ENCODE data around the gene SLC43A3.

SLC43A3 gene

GRCh38 chr11:57426929-57427726 is at the start of gene SLC43A3:
Gene SLC43A3 (minus strand): TSS chr11:57427121. CDS start chr11:57426172, 949 bp downstream.
- DNase-seq = peak; percentile 96

DNA sequence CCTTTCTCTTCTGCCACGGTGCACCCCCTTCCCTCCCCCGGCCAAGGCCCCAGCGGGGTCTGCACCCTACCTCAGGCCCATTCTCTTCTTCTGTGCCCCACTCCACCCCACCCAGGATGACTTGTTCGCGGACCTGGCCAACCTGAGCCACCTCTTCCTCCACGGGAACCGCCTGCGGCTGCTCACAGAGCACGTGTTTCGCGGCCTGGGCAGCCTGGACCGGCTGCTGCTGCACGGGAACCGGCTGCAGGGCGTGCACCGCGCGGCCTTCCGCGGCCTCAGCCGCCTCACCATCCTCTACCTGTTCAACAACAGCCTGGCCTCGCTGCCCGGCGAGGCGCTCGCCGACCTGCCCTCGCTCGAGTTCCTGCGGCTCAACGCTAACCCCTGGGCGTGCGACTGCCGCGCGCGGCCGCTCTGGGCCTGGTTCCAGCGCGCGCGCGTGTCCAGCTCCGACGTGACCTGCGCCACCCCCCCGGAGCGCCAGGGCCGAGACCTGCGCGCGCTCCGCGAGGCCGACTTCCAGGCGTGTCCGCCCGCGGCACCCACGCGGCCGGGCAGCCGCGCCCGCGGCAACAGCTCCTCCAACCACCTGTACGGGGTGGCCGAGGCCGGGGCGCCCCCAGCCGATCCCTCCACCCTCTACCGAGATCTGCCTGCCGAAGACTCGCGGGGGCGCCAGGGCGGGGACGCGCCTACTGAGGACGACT is 49.3 kb upstream of the SLC43A3 start:
- DNase-seq = peak; percentile 57

GRCh38 chr11:57475671-57476046 is 48.7 kb upstream of the SLC43A3 start:
- no peak for DNase-seq

- no peak for DNase-seq
Measured at GRCh38 chr11:57475191-57475590, 48.3 kb upstream of the SLC43A3 start.

DNA sequence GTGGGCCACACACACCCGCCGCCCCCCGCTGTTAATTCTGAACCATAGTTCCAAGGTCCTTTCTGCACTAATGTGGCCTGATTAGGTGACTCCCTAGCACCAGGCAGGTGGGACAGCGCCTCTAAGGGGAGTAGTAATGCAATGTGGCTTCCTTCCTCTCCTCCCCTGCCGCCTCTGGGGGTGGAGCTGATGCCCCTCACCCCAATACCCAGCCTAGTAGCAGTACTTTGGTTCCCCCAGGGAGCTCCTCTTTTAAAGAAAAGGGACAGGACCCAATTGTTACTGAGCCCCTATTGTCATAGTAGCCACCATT is 47.8 kb upstream of the SLC43A3 start:
- DNase-seq = no peak

DNA sequence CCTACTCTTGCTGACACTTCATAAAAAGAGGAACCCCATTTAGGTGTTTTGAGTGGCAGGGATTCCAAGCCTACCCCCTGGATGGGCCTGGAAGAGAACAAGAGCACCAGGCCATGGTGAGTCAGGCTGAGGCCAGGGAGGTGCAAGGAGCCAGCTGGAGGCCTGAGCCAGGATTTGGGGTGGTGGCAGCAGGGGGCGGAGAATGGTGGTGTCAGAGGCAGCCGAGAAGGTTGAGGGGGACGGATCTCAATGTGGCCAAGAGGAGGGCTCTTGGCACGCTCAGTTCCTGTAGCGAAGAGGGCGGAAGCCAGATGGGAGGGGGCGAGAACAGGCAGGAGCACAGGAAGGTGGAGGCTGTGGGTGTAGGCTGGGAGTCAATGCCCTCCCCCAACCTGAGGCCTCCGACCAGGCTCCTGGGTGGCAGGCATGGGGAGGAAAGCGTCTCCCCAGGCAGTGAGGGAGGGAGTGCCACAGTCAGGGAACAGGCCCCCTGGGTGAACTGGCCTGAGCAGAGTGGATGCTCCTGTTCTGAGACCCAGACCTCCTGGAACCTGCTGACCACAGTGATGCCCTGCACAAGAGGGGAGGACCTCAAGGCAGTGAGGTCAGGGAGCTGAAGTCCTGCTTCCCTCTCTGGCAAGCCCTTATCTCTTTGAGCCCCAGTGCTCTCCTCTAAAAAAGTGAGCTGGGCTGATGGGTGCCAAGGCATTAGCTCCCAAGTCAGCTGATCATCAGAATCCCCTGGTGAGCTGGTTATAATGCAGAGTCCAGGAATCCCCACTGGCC is 47.3 kb upstream of the SLC43A3 start:
- peak; percentile 91 for DNase-seq

DNA sequence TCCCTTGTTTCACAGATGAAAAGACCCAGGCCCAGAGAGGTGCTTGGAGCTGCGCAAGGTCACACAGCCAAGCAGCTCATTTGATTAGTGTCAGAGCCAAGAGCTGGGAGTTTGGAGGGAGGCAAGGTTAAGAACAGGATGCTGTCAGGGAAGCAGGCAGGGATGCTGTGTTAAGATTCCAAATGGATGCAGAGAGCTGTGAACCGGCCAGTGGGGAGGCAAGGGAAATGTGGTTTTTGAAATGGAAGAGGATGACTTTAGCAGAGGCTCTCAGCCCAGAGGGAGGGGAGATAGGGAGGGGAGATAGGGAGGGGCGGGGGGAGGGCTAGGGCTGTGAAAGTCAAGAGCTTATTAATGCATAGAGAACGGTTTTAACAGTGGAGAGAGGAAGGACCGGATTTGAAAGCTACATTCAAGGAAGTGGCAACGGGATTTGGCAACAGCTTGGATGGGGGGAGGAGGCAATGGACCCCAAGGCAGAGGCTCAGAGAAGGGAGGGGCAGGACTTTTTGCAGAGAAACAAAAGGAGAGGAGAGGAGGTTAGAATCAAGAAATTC is 46.4 kb upstream of the SLC43A3 start:
- DNase-seq = peak; percentile 85

DNA sequence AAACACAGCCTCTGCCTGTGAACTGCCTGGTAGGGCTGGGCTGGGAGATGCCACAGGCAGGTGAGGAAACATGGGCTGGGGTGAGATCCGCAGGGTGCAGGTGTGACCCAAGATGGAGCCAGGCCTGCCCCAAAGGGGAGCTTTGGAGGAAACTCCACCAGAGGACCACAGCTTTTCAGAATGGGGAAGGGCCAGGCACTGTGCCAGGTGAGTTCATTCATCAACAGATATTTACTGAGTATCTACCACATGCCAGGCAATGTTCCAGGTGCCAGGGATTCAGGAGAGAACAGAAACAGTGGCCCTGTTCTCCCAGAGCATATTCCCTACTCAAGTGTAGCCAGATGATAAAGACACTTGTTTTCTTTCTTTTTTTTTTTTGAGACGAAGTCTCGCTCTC is 44.6 kb upstream of the SLC43A3 start:
- DNase-seq = no peak

- no peak for DNase-seq
Measured at GRCh38 chr11:57469268-57469667, 42.3 kb upstream of the SLC43A3 start.

DNA sequence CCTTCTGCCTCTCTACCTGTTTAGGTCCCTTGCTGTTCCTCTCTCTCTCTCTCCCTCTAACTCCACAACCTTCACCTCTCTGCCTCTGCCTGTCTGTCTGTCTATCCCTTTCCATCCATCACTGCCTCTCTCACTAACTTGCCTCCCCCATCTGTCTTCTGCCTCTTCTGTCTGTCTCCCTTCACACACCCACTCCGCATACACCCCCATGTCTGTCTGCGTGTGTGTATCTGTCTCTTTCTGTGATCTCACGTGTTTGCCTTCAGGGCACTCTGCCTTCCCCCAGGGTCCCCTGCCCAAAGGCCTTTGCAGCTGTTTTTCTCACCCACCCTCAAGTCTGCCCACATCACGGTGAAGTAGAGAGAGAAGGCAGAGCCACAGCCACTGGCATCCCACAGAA is 41.4 kb upstream of the SLC43A3 start:
- DNase-seq = no peak

- DNase-seq = no peak
Measured at GRCh38 chr11:57467508-57468157, 40.7 kb upstream of the SLC43A3 start.

- peak; percentile 58 for DNase-seq
Measured at GRCh38 chr11:57466680-57467079, 39.8 kb upstream of the SLC43A3 start.

- DNase-seq = no peak
Measured at GRCh38 chr11:57464539-57465181, 37.7 kb upstream of the SLC43A3 start.

DNA sequence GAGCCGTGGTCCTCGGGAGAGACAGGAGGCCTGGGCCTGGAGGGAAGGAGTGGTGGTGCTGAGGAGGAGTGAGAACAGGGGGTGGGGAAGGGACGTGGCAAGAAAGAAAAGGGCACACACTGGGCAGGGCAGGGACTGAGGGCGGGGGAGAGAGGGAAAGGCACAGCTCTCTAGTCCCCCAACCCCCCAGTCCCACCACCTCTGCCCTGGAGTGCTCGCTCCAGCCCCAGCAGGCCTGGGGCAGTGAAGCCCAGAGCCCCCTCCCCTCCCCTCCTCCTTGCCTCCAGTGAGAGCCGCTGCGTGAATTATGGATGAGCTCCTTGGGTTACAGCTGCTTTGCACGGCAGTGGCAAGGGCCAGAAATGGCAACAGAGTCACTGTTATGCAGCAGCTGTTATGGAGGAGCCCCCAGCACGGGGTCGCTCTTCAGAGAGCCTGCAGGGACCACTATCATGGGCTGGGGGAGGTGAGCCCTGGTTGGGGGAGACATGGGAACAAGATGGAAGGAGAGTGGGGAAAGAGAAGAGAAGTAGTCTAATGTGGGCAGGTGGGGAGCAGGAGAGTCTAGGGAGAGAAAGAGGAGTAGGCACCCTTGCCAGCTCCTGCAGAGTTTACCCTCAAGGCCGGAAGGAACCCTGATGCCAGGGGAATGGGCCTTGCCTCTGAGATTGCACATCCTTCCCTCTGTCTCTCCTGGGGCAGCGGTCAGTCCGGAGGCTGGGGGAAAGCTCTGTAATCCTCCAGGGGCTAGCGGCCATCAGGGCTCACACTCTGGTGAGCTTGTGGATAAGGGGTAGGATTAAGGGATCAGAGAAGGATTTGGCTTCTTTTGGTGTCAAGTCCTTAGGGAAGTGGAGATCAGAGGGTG is 37.0 kb upstream of the SLC43A3 start:
- DNase-seq = no peak

DNA sequence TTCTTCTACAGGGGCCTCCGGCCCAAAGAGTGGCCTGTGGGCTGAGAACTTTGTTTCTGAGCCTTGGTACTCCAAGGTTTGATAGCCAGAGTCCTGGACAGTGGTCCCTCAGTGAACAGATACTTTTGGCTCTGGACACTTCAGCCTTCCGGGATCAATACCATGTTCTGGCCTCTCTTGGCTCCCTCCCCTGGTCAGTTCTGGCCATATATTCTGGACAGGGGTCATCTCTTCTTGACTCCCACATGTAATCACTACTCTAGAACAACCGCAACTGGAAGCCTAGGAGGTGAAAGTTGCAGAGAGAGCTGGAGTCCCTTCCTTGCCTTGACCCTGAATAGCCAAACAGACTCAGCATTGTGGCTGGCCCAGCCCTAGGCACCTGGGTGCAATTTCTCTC is 35.7 kb upstream of the SLC43A3 start:
- no peak for DNase-seq

GRCh38 chr11:57461841-57462489 is 35.0 kb upstream of the SLC43A3 start:
- DNase-seq = no peak

DNA sequence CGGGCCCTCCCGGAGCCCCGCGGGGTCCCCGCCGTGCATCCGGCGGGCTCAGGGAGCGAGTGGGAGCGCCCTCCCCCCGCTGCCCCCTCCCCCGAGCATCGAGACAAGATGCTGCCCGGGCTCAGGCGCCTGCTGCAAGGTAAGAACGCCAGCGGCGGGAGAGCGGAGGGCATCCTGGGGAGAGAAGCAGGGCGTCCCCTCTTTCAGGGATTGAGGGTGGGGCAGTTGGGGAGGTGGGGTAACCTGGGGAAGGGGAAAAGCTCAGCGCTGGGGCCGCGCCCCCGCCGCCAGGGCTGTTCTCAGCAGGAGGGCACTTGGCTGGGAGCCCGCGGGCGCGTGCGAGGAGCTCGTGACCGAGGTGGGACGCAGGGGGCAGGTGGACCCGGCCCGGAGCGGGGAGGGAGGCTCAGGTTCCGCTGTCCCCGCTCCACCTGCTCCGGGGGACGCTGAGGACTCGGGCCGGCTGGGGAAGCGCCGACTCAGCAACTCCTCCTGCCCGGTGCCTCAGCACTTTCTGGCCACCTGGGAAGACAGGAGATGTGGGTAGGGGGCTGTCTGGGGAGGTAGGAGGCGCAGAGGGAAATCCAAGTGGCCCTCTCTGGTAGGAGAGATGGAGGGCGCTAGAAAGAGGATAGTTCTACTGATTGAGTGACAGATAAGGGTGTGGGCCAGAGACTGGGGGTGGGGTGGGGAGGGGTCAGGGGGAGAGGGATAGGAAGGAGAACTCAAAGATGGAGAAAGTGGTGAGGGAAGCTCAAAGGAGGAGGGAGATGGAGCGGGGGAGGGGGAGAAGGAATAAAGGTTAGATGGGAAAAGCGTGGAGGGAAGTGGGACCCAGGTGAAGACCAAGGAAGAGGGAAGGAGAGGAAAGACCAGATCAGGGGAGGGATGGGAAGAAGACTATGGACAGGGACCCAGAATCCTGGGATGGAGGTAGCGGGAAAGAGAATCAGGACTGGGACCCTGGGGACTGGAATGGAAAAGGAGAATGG is 34.1 kb upstream of the SLC43A3 start:
- no peak for DNase-seq

GRCh38 chr11:57460022-57460757 is 33.3 kb upstream of the SLC43A3 start, which contains the start of gene RTN4RL2:
Gene RTN4RL2 (plus strand): TSS chr11:57460528. CDS start chr11:57460866, 338 bp downstream.
- DNase-seq = peak; percentile 88
